ENCODE data around the gene ATXN2.

DNA sequence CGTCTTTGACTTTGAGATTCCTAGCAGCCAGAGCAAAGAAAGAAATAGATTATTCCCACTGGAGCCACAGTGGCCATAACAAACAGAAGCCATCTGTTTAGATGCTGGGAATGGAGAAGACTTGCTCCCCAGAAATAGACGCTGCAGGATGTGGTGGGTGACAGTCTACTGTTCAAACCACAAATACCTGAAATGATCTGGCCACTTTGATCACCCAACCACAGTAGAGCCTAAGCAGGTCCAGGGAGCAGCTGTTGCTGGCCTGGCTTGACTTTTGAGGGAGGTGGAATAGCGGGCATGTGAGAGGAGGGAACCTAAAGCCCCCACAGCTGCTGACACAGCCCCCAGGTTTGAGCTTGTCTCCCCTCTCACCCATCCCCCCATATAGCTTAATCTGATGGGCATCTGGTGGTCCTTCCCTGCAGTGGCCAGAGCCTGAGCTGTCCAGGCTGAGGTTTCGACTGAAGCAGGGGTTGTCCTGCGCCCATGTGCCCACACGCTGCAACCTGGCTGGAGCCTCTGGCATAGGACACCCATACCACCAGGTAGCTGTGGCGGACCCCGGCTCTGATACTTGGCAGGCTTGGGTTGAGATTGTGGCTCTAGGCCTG lies 154.7 kb downstream of the ATXN2 start:
- no peak for TF ChIP-seq YY1 (IDR thresholded peaks at IDR 0.05; ENCODE audit: low read depth)
- TF ChIP-seq, protein P1, sequence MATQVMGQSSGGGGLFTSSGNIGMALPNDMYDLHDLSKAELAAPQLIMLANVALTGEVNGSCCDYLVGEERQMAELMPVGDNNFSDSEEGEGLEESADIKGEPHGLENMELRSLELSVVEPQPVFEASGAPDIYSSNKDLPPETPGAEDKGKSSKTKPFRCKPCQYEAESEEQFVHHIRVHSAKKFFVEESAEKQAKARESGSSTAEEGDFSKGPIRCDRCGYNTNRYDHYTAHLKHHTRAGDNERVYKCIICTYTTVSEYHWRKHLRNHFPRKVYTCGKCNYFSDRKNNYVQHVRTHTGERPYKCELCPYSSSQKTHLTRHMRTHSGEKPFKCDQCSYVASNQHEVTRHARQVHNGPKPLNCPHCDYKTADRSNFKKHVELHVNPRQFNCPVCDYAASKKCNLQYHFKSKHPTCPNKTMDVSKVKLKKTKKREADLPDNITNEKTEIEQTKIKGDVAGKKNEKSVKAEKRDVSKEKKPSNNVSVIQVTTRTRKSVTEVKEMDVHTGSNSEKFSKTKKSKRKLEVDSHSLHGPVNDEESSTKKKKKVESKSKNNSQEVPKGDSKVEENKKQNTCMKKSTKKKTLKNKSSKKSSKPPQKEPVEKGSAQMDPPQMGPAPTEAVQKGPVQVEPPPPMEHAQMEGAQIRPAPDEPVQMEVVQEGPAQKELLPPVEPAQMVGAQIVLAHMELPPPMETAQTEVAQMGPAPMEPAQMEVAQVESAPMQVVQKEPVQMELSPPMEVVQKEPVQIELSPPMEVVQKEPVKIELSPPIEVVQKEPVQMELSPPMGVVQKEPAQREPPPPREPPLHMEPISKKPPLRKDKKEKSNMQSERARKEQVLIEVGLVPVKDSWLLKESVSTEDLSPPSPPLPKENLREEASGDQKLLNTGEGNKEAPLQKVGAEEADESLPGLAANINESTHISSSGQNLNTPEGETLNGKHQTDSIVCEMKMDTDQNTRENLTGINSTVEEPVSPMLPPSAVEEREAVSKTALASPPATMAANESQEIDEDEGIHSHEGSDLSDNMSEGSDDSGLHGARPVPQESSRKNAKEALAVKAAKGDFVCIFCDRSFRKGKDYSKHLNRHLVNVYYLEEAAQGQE (IDR thresholded peaks at IDR 0.05; ENCODE audit: low read depth) = no peak
- TF ChIP-seq TAF1 (IDR thresholded peaks at IDR 0.05; ENCODE audit: low read depth) = no peak
- TF ChIP-seq TCF12 (IDR thresholded peaks at IDR 0.05; ENCODE audit: low read depth) = no peak
- no peak for TF ChIP-seq RAD21 (IDR thresholded peaks at IDR 0.05; ENCODE audit: low read depth)
- no peak for TF ChIP-seq EGR1 (IDR thresholded peaks at IDR 0.05)
- TF ChIP-seq ZBTB7A (IDR thresholded peaks at IDR 0.05; ENCODE audit: low read depth) = no peak
- TF ChIP-seq EP300 (IDR thresholded peaks at IDR 0.05; ENCODE audit: borderline replicate concordance) = no peak

All from Ishikawa (cell line).